Osteoblast (primary cell): ENCODE results near the gene CELSR1. TPM values are rescaled to one million over a fixed set of nuclear protein-coding genes. Genes with fewer than 3 reads are reported as not detected.

Experiments used
- DNase-seq: peaks from one replicate; pipeline ENCODE4 v3.0.0; 2011; ENCODE audit warnings: low spot score, mixed read lengths; ENCODE audit not compliant: insufficient read length; ENCODE audit errors: missing footprints
- H2AFZ ChIP-seq: 2 replicates; pipeline ENCODE4 v1.6.0; 2011; ENCODE audit warnings: mild to moderate bottlenecking, low read length
- H3K27ac ChIP-seq: 2 replicates; pipeline ENCODE4 v1.5.1; 2011; ENCODE audit warnings: mild to moderate bottlenecking, low read depth, low read length, moderate library complexity
- H3K27me3 ChIP-seq: 2 replicates; pipeline ENCODE4 v1.6.0; 2012; ENCODE audit warnings: mild to moderate bottlenecking, control low read depth, inconsistent platforms, low read length, moderate library complexity; ENCODE audit not compliant: insufficient read depth
- H3K36me3 ChIP-seq: 2 replicates; pipeline ENCODE4 v1.5.1; 2011; ENCODE audit warnings: mild to moderate bottlenecking, low read length, control low read depth, moderate library complexity; ENCODE audit not compliant: insufficient read depth
- H3K4me1 ChIP-seq: 2 replicates; pipeline ENCODE4 v1.5.1; 2011; ENCODE audit warnings: mild to moderate bottlenecking, low read length, control low read depth, moderate library complexity; ENCODE audit not compliant: insufficient read depth
- H3K4me2 ChIP-seq: 2 replicates; pipeline ENCODE4 v1.6.0; 2011; ENCODE audit warnings: mild to moderate bottlenecking, low read length; ENCODE audit not compliant: insufficient read depth
- H3K4me3 ChIP-seq: fragments of 200-600 bp; sonication (generic); 3 replicates; pipeline ENCODE4 v1.5.1; 2012; ENCODE audit warnings: mild to moderate bottlenecking, low read length, inconsistent platforms; ENCODE audit not compliant: insufficient read depth
- H3K79me2 ChIP-seq: 2 replicates; pipeline ENCODE4 v1.6.0; 2012; ENCODE audit warnings: mild to moderate bottlenecking, low read length, control low read depth, inconsistent platforms; ENCODE audit not compliant: insufficient read depth
- H3K9me3 ChIP-seq: 2 replicates; pipeline ENCODE4 v1.5.1; 2011; ENCODE audit warnings: low read depth, low read length, control low read depth
- H4K20me1 ChIP-seq: 2 replicates; pipeline ENCODE4 v1.6.0; 2012; ENCODE audit warnings: mild to moderate bottlenecking, low read length, control low read depth; ENCODE audit not compliant: insufficient read depth
- total RNA-seq: library from RNA; depleted of rRNA; stranded (reverse); fragments of >200 nt; gene quantifications from 2 replicates; pipeline ENCODE4 v1.2.3, GENCODE V29; 2012
- TF ChIP-seq, protein P1 (sequence below): IDR thresholded peaks from 2 replicates; pipeline ENCODE4 v1.5.1; 2011; ENCODE audit warnings: mild to moderate bottlenecking, low read depth, low read length, moderate library complexity; ENCODE audit errors: extremely low read depth

CELSR1 gene
- total RNA-seq, 1 donor: 3.6 TPM

- no peak overlapping the region for H3K4me2 ChIP-seq
- no peaks in the 10 kb centered on the region for H3K9me3 ChIP-seq
- no peaks in the 10 kb centered on the region for H3K36me3 ChIP-seq
- DNase-seq: no peak
- H3K27ac ChIP-seq: no peak overlapping the region
- no peak overlapping the region for H3K4me3 ChIP-seq
- no peaks in the 10 kb centered on the region for H4K20me1 ChIP-seq
- peaks cover 10% of the 10 kb centered on the region for H3K27me3 ChIP-seq
- H3K4me1 ChIP-seq: no peaks in the 10 kb centered on the region
- TF ChIP-seq, protein P1, sequence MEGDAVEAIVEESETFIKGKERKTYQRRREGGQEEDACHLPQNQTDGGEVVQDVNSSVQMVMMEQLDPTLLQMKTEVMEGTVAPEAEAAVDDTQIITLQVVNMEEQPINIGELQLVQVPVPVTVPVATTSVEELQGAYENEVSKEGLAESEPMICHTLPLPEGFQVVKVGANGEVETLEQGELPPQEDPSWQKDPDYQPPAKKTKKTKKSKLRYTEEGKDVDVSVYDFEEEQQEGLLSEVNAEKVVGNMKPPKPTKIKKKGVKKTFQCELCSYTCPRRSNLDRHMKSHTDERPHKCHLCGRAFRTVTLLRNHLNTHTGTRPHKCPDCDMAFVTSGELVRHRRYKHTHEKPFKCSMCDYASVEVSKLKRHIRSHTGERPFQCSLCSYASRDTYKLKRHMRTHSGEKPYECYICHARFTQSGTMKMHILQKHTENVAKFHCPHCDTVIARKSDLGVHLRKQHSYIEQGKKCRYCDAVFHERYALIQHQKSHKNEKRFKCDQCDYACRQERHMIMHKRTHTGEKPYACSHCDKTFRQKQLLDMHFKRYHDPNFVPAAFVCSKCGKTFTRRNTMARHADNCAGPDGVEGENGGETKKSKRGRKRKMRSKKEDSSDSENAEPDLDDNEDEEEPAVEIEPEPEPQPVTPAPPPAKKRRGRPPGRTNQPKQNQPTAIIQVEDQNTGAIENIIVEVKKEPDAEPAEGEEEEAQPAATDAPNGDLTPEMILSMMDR: no peak
- no peaks in the 10 kb centered on the region for H3K79me2 ChIP-seq
- H2AFZ ChIP-seq: no peak overlapping the region
These were observed 160.4 kb downstream of the CELSR1 start for GRCh38 chr22:46376908-46377524.

- H4K20me1 ChIP-seq: no peaks in the 10 kb centered on the region
- DNase-seq: no peak
- H3K36me3 ChIP-seq: no peaks in the 10 kb centered on the region
- H3K4me2 ChIP-seq: no peak overlapping the region
- H3K79me2 ChIP-seq: no peaks in the 10 kb centered on the region
- H3K9me3 ChIP-seq: no peaks in the 10 kb centered on the region
- H3K27ac ChIP-seq: no peak overlapping the region
- TF ChIP-seq, protein P1: no peak
- H2AFZ ChIP-seq: no peak overlapping the region
- H3K27me3 ChIP-seq: peaks cover 10% of the 10 kb centered on the region
- H3K4me3 ChIP-seq: no peak overlapping the region
- H3K4me1 ChIP-seq: no peaks in the 10 kb centered on the region
These were observed 161.3 kb downstream of the CELSR1 start for GRCh38 chr22:46376111-46376510.

- no peak for DNase-seq
- H3K4me3 ChIP-seq: no peak overlapping the region
- no peaks in the 10 kb centered on the region for H3K79me2 ChIP-seq
- TF ChIP-seq, protein P1: no peak
- no peaks in the 10 kb centered on the region for H3K36me3 ChIP-seq
- no peaks in the 10 kb centered on the region for H4K20me1 ChIP-seq
- no peak overlapping the region for H2AFZ ChIP-seq
- H3K4me2 ChIP-seq: no peak overlapping the region
- no peaks in the 10 kb centered on the region for H3K4me1 ChIP-seq
- H3K27ac ChIP-seq: no peak overlapping the region
- H3K27me3 ChIP-seq: peaks cover 10% of the 10 kb centered on the region
- no peaks in the 10 kb centered on the region for H3K9me3 ChIP-seq
These were observed 162.6 kb downstream of the CELSR1 start for GRCh38 chr22:46374663-46375474.

GRCh38 chr22:46373921-46374662, 163.3 kb downstream of the CELSR1 start:
- Histone ChIP-seq H3K4me3 (no peak overlapping the region), H3K4me2 (no peak overlapping the region), H3K27ac (no peak overlapping the region), H3K36me3 (no peaks in the 10 kb centered on the region), H2AFZ (no peak overlapping the region), H3K9me3 (no peaks in the 10 kb centered on the region), H3K27me3 (peaks cover 6% of the 10 kb centered on the region), H4K20me1 (no peaks in the 10 kb centered on the region), H3K4me1 (no peaks in the 10 kb centered on the region), H3K79me2 (no peaks in the 10 kb centered on the region)
- DNase-seq: peak; percentile 87
- TF ChIP-seq, protein P1: no peak
